H1 (cell line): ENCODE data around the gene CRTC1. TPM values are rescaled to one million over a fixed set of nuclear protein-coding genes. Genes with fewer than 3 reads are reported as not detected.

Source experiments
- CBX8 ChIP-seq: fragments of 300-800, 300-1000 bp; sonication (generic); IDR thresholded peaks from 2 replicates; pipeline ENCODE4 v1.7.1; 2016; ENCODE audit warnings: low read depth, low read length, borderline replicate concordance
- KDM4A ChIP-seq: IDR thresholded peaks from one replicate; pipeline ENCODE4 v1.7.1; 2012; ENCODE audit warnings: low read depth, mild to moderate bottlenecking, moderate library complexity, low read length, inconsistent platforms; ENCODE audit not compliant: severe bottlenecking
- SP2 ChIP-seq: IDR thresholded peaks from 2 replicates; pipeline ENCODE4 v1.6.1; 2012; ENCODE audit warnings: mild to moderate bottlenecking, low read length, inconsistent platforms
- SP4 ChIP-seq: IDR thresholded peaks from 2 replicates; pipeline ENCODE4 v1.6.1; 2012; ENCODE audit warnings: low read length, inconsistent platforms
- polyA plus RNA-seq, 7 experiments: library from polyadenylated mRNA; depleted of rRNA in 3 of 7; stranded (reverse) in 5 of 7; unstranded in 2 of 7; fragments of >200 nt in 5 of 7; fragments of 200-250 nt in 2 of 7; gene quantifications; 1 replicate in 5 of 7; 2 replicates in 1 of 7; 4 replicates in 1 of 7; pipeline versions ENCODE4 v1.2.1 to v1.2.3, GENCODE V29; 2011 to 2013; ENCODE audit warnings: missing spikeins in 2 of 7, mixed read lengths in 2 of 7
- total RNA-seq: library from RNA; stranded (reverse); fragmentation: NEBNext Ultra II Directional; extraction: Animal tissue kit (Norgen Biotek cat#: 25700); gene quantifications from 2 replicates; pipeline ENCODE4 v1.2.1, GENCODE V29; 2021

Gene CRTC1
- total and polyA plus RNA-seq, 2 of the 8 experiments (the other 6 are each of a cell fraction or from before 2014, with no cell fraction given): 2.9 to 8.5 TPM

DNA sequence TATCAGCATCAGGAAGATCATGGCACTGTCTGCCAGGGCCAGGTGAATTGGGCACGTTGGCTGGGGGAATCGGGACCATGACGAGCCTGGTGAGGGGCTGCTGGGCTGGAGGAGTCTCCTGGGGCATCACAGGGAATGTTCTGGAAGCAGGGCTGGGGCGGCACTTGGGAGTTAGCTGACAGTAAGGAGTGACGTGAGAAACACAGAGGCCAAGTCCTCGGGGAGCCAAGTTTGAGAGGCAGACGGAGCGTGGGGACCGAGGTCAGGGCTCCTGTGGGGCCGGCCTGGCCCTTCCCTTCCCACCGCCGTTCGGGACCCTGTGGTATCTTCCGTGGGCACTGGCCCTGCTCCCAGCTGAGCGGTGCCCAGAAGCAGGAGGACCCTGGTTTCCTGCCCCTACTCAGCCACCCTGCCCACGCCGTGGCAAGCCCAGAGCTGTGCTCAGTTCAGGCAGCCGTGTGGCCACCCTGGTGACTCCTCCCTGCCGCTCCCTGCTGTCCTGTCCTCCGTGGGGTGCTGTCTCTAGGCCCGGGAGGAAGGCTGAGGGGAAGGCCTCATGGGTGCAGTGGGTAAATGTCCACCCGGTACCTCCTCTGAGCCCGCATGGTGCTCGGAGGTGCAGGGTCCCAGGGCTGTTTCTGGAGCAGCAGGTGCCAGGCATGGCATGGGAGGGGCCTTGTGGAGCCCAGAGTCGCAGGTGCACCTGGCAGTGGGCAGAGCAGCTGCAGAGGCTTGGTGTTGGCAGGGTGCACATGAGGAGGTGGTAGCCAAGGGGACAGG, 25.2 kb downstream of the CRTC1 start (continued):
- TF ChIP-seq KDM4A (no peak), SP4 (no peak), CBX8 (no peak), SP2 (no peak)
